IPS-NIHi7 (cell line): ENCODE measurements around the gene C1orf52.

ENCODE experiments used
- DNase-seq: peaks from one replicate; pipeline ENCODE4 v3.0.0; 2012; ENCODE audit warnings: mixed read lengths; ENCODE audit errors: extremely low spot score

The C1orf52 gene

GRCh38 chr1:85259118-85259911, at the start of gene C1orf52:
Gene C1orf52, minus strand, starts transcription at chr1:85259662. Its CDS starts 29 bp downstream, at chr1:85259633.
- DNase-seq = peak; percentile 90

- DNase-seq = no peak
These were observed 49.4 kb upstream of the C1orf52 start for GRCh38 chr1:85308833-85309350.

GRCh38 chr1:85307987-85308832, 48.7 kb upstream of the C1orf52 start:
- peak; percentile 92 for DNase-seq

GRCh38 chr1:85306236-85306635, 46.8 kb upstream of the C1orf52 start:
- no peak for DNase-seq

GRCh38 chr1:85303440-85304162, 44.1 kb upstream of the C1orf52 start:
- DNase-seq = no peak

- DNase-seq = no peak
These were observed 40.7 kb upstream of the C1orf52 start for GRCh38 chr1:85300140-85300539.

GRCh38 chr1:85297855-85298629, 38.6 kb upstream of the C1orf52 start:
- DNase-seq = no peak

- no peak for DNase-seq
These were observed 38.0 kb upstream of the C1orf52 start for GRCh38 chr1:85297538-85297854.

- DNase-seq = no peak
These were observed 37.5 kb upstream of the C1orf52 start for GRCh38 chr1:85296980-85297379.

- no peak for DNase-seq
These were observed 36.2 kb upstream of the C1orf52 start for GRCh38 chr1:85295654-85296053.

- DNase-seq = no peak
These were observed 35.6 kb upstream of the C1orf52 start for GRCh38 chr1:85295006-85295431.

GRCh38 chr1:85290826-85291225, 31.4 kb upstream of the C1orf52 start:
- DNase-seq = no peak

- no peak for DNase-seq
These were observed 30.4 kb upstream of the C1orf52 start for GRCh38 chr1:85289848-85290335.

- DNase-seq = no peak
These were observed 29.9 kb upstream of the C1orf52 start for GRCh38 chr1:85289207-85289847.

GRCh38 chr1:85284202-85284601, 24.7 kb upstream of the C1orf52 start:
- DNase-seq = no peak

- no peak for DNase-seq
These were observed 24.2 kb upstream of the C1orf52 start for GRCh38 chr1:85283475-85284199.

- DNase-seq = peak; percentile 72
These were observed 23.0 kb upstream of the C1orf52 start for GRCh38 chr1:85282424-85282823.

GRCh38 chr1:85280636-85281035, 21.2 kb upstream of the C1orf52 start:
- DNase-seq = no peak

GRCh38 chr1:85279458-85280080, 20.1 kb upstream of the C1orf52 start:
- DNase-seq = no peak
